Measurements from ENCODE around the gene TEDDM1.
"Not testable (repeated sequence)": the region's sequence is repeated elsewhere in the genome, so short reads cannot be mapped to it uniquely, and the experiment has no call there.

TEDDM1 gene

GRCh38 chr1:182400567-182400966, at the start of gene TEDDM1:
TSS of gene TEDDM1 (minus strand) at chr1:182400667. CDS start at chr1:182400485, 182 bp downstream.
- DNase-seq: no peak

GRCh38 chr1:182450087-182450486, 49.6 kb upstream of the TEDDM1 start, which contains the start of gene RGSL1:
TSS of gene RGSL1 (plus strand) at chr1:182450146. CDS start at chr1:182450166, 20 bp downstream.
- no peak for DNase-seq

- no peak for DNase-seq
Observed at GRCh38 chr1:182447660-182448059, 47.2 kb upstream of the TEDDM1 start.

- not testable (repeated sequence) for DNase-seq
Observed at GRCh38 chr1:182447124-182447523, 46.7 kb upstream of the TEDDM1 start.

GRCh38 chr1:182446033-182446669, 45.7 kb upstream of the TEDDM1 start:
- DNase-seq: peak; percentile 34

GRCh38 chr1:182444497-182444896, 44.0 kb upstream of the TEDDM1 start:
- no peak for DNase-seq

GRCh38 chr1:182442333-182442732, 41.9 kb upstream of the TEDDM1 start:
- no peak for DNase-seq

- no peak for DNase-seq
Observed at GRCh38 chr1:182441719-182442118, 41.3 kb upstream of the TEDDM1 start.

GRCh38 chr1:182438326-182438725, 37.9 kb upstream of the TEDDM1 start:
- DNase-seq: no peak

GRCh38 chr1:182433580-182433979, 33.1 kb upstream of the TEDDM1 start:
- no peak for DNase-seq

GRCh38 chr1:182431278-182431677, 30.8 kb upstream of the TEDDM1 start:
- DNase-seq: no peak

- no peak for DNase-seq
Observed at GRCh38 chr1:182430263-182431068, 30.0 kb upstream of the TEDDM1 start.

GRCh38 chr1:182428043-182428442, 27.6 kb upstream of the TEDDM1 start:
- no peak for DNase-seq

GRCh38 chr1:182426442-182427430, 26.3 kb upstream of the TEDDM1 start:
- no peak for DNase-seq

GRCh38 chr1:182415789-182416188, 15.3 kb upstream of the TEDDM1 start:
- no peak for DNase-seq

GRCh38 chr1:182413969-182414368, 13.5 kb upstream of the TEDDM1 start:
- no peak for DNase-seq

- no peak for DNase-seq
Observed at GRCh38 chr1:182413486-182413885, 13.0 kb upstream of the TEDDM1 start.

- no peak for DNase-seq
Observed at GRCh38 chr1:182410620-182411273, 10.3 kb upstream of the TEDDM1 start.

GRCh38 chr1:182410138-182410537, 9.7 kb upstream of the TEDDM1 start:
- DNase-seq: no peak

- no peak for DNase-seq
Observed at GRCh38 chr1:182408435-182409075, 8.1 kb upstream of the TEDDM1 start.

- no peak for DNase-seq
Observed at GRCh38 chr1:182407724-182408123, 7.3 kb upstream of the TEDDM1 start.

- no peak for DNase-seq
Observed at GRCh38 chr1:182406012-182406411, 5.5 kb upstream of the TEDDM1 start.
